HG02884 (cell line): ENCODE results near the gene GATD1.
A peak's percentile ranks its signal among the peaks of the same experiment; 100 is the strongest.

Experiments used
- ATAC-seq: cut with Tn5 transposase; IDR thresholded peaks from one replicate; pipeline ENCODE4 v1.9.1; 2021; ENCODE audit warnings: mild to moderate bottlenecking, moderate library complexity; ENCODE audit not compliant: unreplicated experiment

Gene GATD1

GRCh38 chr11:782264-783174, 5.2 kb upstream of the GATD1 start:
- ATAC-seq, result no peak

GRCh38 chr11:779955-780532, 2.8 kb upstream of the GATD1 start:
- no peak for ATAC-seq

- no peak for ATAC-seq
These were observed 2.0 kb upstream of the GATD1 start for GRCh38 chr11:778976-779954.

GRCh38 chr11:776561-777287, 563 bp downstream of the GATD1 start:
- peak; percentile 27 for ATAC-seq

- ATAC-seq, result no peak
These were observed 1.1 kb downstream of the GATD1 start for GRCh38 chr11:776263-776560.

GRCh38 chr11:774873-775592, 2.3 kb downstream of the GATD1 start:
- no peak for ATAC-seq

- no peak for ATAC-seq
These were observed 3.5 kb downstream of the GATD1 start for GRCh38 chr11:773830-774229.

GRCh38 chr11:773425-773824, 3.9 kb downstream of the GATD1 start:
- no peak for ATAC-seq

GRCh38 chr11:772429-773390, 4.6 kb downstream of the GATD1 start:
- ATAC-seq, result no peak

GRCh38 chr11:771617-772204, 5.6 kb downstream of the GATD1 start:
- no peak for ATAC-seq

GRCh38 chr11:770642-771616, 6.4 kb downstream of the GATD1 start:
- no peak for ATAC-seq

- no peak for ATAC-seq
These were observed 7.2 kb downstream of the GATD1 start for GRCh38 chr11:769887-770641.

GRCh38 chr11:767238-767637, 10.0 kb downstream of the GATD1 start:
- ATAC-seq, result no peak

GRCh38 chr11:766936-767210, 10.4 kb downstream of the GATD1 start:
- no peak for ATAC-seq

- no peak for ATAC-seq
These were observed 11.0 kb downstream of the GATD1 start for GRCh38 chr11:766106-766935.

- no peak for ATAC-seq
These were observed 11.5 kb downstream of the GATD1 start for GRCh38 chr11:765802-766091.
